ENCODE results near the gene MARCHF9.
A peak's percentile ranks its signal among the peaks of the same experiment; 100 is the strongest.

Gene MARCHF9

DNA sequence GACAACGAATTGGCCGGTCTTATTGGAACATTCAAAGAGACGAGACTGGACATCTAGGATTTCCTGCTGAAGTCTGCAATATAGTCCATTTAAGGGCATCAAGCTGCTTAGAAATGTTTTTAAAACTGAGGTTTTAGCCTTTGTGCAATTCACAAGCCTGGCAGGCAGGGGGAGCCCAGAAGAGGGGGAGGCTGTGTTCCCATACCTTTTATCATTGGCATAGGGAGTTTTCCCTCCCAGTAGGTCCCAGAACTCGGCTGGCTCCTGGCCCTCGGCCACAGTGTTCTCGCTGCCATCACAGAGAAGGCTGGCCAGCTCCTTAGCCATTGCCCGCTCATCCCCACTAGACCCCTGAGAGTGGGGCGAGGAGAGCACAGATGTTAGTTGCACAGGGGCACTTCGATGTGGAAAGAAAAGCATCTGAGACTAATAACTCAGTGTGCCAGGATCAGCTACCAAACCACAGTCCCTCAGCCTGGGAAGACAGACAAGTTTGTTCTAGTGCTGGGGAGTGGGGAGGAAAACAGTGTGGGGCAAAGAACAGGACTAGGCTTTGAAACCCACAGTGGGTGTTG lies 48.5 kb downstream of the MARCHF9 start:
- no peak for TF ChIP-seq ZFX (IDR thresholded peaks at IDR 0.05)
- TF ChIP-seq, protein P1, sequence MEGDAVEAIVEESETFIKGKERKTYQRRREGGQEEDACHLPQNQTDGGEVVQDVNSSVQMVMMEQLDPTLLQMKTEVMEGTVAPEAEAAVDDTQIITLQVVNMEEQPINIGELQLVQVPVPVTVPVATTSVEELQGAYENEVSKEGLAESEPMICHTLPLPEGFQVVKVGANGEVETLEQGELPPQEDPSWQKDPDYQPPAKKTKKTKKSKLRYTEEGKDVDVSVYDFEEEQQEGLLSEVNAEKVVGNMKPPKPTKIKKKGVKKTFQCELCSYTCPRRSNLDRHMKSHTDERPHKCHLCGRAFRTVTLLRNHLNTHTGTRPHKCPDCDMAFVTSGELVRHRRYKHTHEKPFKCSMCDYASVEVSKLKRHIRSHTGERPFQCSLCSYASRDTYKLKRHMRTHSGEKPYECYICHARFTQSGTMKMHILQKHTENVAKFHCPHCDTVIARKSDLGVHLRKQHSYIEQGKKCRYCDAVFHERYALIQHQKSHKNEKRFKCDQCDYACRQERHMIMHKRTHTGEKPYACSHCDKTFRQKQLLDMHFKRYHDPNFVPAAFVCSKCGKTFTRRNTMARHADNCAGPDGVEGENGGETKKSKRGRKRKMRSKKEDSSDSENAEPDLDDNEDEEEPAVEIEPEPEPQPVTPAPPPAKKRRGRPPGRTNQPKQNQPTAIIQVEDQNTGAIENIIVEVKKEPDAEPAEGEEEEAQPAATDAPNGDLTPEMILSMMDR (conservative IDR thresholded peaks at IDR 0.05): peak; percentile 87
- no peak overlapping the region for H3K27ac ChIP-seq

DNA sequence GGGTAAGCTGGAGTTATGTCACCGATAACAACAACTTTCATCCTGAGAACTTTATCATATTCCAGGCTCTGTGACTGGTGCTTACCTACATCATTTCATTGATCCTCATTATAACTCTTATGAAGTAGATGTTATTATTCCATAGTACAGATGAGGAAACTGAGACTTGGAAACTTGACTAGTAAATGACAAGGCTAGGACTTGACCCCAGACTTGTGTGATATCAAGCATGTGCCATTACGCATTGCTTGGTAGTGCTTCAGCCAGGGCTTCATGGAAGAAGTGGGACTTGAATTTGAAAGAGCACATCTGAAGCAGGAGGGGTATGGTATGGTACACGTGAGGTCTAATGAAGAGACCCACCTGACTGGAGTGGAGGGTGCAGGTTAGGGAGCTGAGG lies 51.8 kb downstream of the MARCHF9 start:
- TF ChIP-seq, protein P1 (conservative IDR thresholded peaks at IDR 0.05): no peak
- TF ChIP-seq ZFX (IDR thresholded peaks at IDR 0.05): no peak
- H3K27ac ChIP-seq: no peak overlapping the region

DNA sequence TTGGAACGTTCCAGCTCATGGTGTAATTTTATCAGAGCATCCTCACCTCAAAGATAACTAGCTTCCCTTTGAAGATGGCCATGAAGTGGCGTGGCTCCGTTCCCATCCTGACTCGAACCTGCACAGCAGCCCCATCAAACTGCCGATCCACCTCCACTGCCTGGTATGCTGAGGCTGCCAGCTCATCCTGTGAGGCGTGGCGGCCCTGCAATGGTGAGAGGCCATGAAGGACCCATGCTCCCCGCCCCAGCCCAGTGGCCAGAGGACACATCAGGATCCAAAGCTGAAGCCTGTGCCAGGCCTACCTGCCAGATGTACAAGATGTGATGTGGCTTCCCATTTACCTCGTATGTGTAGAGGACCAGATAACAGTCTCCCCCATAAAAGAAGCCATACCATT lies 52.4 kb downstream of the MARCHF9 start:
- TF ChIP-seq ZFX (IDR thresholded peaks at IDR 0.05): no peak
- TF ChIP-seq, protein P1 (conservative IDR thresholded peaks at IDR 0.05): no peak
- no peak overlapping the region for H3K27ac ChIP-seq

GRCh38 chr12:57808351-57808750 lies 53.4 kb downstream of the MARCHF9 start:
- H3K27ac ChIP-seq: no peak overlapping the region
- TF ChIP-seq, protein P1 (conservative IDR thresholded peaks at IDR 0.05): no peak
- no peak for TF ChIP-seq ZFX (IDR thresholded peaks at IDR 0.05)

DNA sequence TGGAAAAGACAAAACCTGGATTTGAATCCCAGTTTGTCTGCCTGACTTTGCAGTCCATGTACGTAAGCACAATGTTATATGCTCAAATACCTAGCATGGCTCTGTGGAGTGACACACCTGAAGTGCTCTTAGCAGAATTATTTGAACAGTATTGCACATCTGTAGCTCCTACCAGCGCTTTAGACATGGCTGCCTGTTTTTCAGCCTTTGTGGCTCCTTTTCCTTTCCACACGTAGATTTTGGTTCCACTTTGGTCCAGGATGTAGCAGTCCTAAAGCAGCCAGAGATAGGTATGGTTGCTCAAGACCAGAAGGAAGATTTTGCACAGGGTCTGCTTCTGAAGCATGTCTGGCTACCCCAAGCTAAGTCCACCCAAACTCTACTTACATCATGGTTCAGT lies 54.5 kb downstream of the MARCHF9 start:
- TF ChIP-seq ZFX (IDR thresholded peaks at IDR 0.05): no peak
- TF ChIP-seq, protein P1 (conservative IDR thresholded peaks at IDR 0.05): no peak
- H3K27ac ChIP-seq: no peak overlapping the region
